Activated naive CD4-positive, alpha-beta T cell treated with anti-CD3 and anti-CD28 coated beads, Interleukin-2, amount 10 ng/mL, durations not matched to agents 7 days and 5 days (primary cell): ENCODE measurements around the gene QRICH1.

Experiments used
- CTCF ChIA-PET: fragments of 350-600 bp; sonication (Branson Sonifier 250); formaldehyde crosslinking; loops from one replicate; lab custom pipeline; 2021; ENCODE audit warnings: antibody characterized with exemption; lab: Charles Lee
- DNase-seq: peaks from one replicate; pipeline ENCODE4 v3.0.0-alpha.2; 2020
- H3K27ac Mint-ChIP-seq: one replicate; pipeline ENCODE4 v1.8.0; 2021; ENCODE audit warnings: mild to moderate bottlenecking, moderate library complexity, mixed read lengths
- H3K27me3 Mint-ChIP-seq: one replicate; pipeline ENCODE4 v1.8.0; 2021; ENCODE audit warnings: mild to moderate bottlenecking, mixed read lengths
- H3K36me3 Mint-ChIP-seq: one replicate; pipeline ENCODE4 v1.8.0; 2021; ENCODE audit warnings: mixed read lengths
- H3K4me1 Mint-ChIP-seq: one replicate; pipeline ENCODE4 v1.8.0; 2021; ENCODE audit warnings: mixed read lengths
- H3K4me3 Mint-ChIP-seq: one replicate; pipeline ENCODE4 v1.8.0; 2021; ENCODE audit warnings: mild to moderate bottlenecking, moderate library complexity, mixed read lengths
- H3K9me3 Mint-ChIP-seq: one replicate; pipeline ENCODE4 v1.8.0; 2021; ENCODE audit warnings: mixed read lengths

The QRICH1 gene

DNA sequence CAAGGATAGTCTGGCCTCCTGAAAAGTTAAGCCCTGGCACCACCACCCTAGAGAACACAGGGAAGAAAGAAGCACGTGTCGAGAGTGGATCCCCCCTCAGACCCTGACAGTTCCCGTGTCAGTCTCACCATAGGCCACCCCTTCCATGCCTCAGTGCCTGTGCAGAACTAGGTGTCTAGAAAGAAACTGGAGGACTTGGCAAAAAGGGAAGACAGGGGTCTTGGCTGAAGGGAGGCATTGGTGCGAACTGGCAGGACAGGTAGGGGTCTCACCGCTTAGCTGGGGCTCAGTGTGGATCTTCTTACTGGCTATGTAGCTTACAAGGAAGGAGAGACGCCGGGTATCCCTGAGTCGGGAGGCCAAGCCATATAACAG lies 10.2 kb upstream of the QRICH1 start:
- H3K4me3 Mint-ChIP-seq: peak overlapping the region; percentile 92
- peaks cover 35% of the 10 kb centered on the region for H3K4me1 Mint-ChIP-seq
- peaks cover 45% of the 10 kb centered on the region for H3K36me3 Mint-ChIP-seq
- no peaks in the 10 kb centered on the region for H3K9me3 Mint-ChIP-seq
- no peak for DNase-seq
- no peaks in the 10 kb centered on the region for H3K27me3 Mint-ChIP-seq
- peak overlapping the region; percentile 95 for H3K27ac Mint-ChIP-seq
- CTCF ChIA-PET: interaction anchor here (3.1 kb wide), 1 partner anchor 10 kb away, joined by 17 read pairs; the partner anchor contains the start of gene QRICH1

DNA sequence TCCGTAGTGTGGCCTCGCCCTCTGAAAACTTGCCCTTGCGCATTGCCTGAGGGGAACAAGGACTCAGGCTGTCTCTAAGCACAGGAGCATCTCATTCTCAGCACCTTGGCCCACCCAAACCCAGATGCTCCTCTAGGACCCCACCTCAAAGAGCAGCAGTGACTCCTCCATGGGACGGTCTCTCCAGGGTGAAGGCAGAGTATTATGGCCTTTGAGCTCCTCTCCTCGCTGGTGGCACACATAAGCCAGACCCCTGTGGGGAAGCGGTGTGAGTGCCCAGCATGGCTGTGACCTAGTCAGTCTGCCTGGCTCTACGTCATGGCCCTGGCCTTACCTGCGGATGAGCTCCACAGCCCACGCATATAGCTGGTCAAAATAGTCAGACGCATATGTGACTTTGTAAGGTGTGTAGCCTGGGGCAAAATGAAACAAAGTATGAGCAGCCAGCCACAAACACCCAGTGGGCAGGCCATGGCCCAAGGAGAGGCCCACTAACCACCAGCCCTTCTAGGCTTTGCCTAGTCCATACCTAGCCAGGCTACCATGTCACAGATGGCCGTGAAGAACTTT lies 6.3 kb upstream of the QRICH1 start:
- peaks cover 55% of the 10 kb centered on the region for H3K36me3 Mint-ChIP-seq
- H3K27ac Mint-ChIP-seq: no peak overlapping the region
- H3K4me3 Mint-ChIP-seq: no peak overlapping the region
- CTCF ChIA-PET: no interaction called here
- no peaks in the 10 kb centered on the region for H3K9me3 Mint-ChIP-seq
- H3K27me3 Mint-ChIP-seq: no peaks in the 10 kb centered on the region
- DNase-seq: no peak
- H3K4me1 Mint-ChIP-seq: peaks cover 29% of the 10 kb centered on the region

DNA sequence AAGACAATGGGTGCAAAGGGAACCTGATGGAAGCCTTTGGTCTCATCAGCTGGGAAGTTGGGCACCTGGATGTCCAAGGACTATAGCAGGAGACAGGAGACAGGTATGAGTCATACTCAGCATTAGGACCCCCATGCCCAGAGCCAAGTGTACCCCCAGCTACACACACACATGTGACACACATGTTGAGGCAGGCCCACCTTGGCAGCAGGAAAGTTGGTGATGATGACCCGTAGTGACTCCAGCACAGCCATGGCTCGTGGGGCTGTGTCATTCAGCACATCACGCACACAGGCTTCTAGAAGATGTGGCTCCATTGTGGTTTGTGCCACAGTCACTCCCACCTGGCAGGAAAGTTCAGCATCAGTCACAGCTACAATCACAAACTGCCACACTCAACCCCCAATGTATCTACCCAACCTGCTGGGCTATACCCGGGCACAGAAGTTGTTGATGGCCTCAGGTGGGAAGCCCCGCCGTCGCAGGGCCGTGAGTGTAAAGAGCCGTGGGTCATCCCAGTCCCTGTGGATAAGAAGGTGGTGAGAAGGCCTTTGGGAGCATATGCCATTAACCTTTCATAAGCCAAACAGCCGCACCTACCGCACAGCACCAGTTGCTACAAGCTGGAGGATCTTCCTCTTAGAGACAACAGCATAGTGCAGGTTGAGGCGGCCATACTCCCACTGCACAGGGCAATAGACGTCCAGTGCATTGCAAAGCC lies 5.2 kb upstream of the QRICH1 start:
- no peak overlapping the region for H3K4me3 Mint-ChIP-seq
- peaks cover 27% of the 10 kb centered on the region for H3K4me1 Mint-ChIP-seq
- peaks cover 49% of the 10 kb centered on the region for H3K36me3 Mint-ChIP-seq
- H3K27me3 Mint-ChIP-seq: no peaks in the 10 kb centered on the region
- CTCF ChIA-PET: no interaction called here
- no peak overlapping the region for H3K27ac Mint-ChIP-seq
- no peak for DNase-seq
- no peaks in the 10 kb centered on the region for H3K9me3 Mint-ChIP-seq

DNA sequence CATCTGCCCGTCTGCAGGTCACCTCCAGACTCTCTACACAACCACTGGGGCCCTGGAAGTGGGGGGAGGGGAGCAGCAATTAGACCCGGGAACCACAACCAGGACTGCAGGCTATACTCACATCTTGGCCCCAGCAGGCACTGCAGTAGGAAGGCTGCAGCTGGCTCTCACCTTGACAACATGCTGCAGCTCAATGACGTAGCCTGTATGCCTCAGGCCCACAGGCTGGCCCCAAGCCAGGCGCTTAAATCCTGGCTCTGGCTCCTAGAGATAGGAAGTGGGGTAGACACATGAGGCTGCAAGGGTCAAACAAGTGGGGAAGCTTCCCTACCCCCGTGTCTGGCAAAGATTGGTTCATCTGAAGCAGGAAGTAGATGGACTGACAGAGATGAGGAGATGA lies 4.6 kb upstream of the QRICH1 start:
- H3K36me3 Mint-ChIP-seq: peaks cover 45% of the 10 kb centered on the region

DNA sequence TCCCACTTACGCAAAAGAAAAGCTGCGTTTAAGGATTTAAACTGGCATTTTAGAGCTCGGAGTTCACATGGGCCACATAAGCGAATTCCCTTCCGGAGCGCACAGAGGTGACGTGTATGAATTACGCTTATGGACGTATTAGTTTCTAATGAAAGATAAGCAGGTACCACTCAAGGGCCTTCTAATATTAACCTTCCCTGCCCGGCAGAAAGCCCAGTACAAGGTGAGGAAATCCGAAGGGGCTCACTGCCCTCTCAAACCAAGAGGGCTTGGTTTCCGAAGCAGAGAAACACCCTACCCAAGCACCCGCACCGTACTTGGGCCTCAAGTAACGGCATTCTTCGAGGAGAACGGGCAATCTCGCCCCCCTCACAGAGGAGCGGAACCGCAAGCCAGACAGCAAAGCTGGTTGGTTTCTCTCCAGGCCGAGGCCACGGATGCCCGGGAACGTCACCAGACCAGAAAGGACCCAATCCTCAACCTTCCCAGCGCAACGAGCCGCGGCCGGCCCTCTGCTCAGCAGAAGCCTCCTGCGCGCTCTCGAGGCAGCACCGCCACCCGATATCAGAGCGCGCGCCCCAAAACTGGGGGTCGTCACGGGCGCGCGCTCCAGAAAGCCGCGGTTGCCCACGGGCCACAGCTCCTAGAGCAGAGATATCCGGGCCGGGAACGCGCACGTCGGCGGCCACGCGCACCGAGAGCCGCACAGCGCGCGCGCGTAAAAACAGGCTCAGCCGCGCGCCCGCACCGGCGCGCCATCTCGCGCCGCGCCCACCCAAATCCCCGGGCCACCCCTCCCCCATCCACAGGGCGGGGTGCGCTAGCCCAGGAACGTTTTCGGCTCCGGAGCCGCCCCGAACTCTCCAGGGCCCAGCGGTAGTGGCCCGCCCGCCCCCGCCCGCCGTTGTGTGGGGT lies 676 bp downstream of the QRICH1 start:
- no peaks in the 10 kb centered on the region for H3K9me3 Mint-ChIP-seq
- H3K4me3 Mint-ChIP-seq: peak overlapping the region; percentile 88
- H3K4me1 Mint-ChIP-seq: peaks cover 42% of the 10 kb centered on the region
- H3K36me3 Mint-ChIP-seq: peaks cover 23% of the 10 kb centered on the region
- CTCF ChIA-PET: interaction anchor here (0.7 to 3.8 kb wide), 13 partner anchors 10 to 378 kb away, joined by 3 to 26 read pairs (median 4); partner anchors contain the start of genes IMPDH2, QARS1, USP19 and WDR6
- peak; percentile 87 for DNase-seq
- H3K27me3 Mint-ChIP-seq: no peaks in the 10 kb centered on the region
- peak overlapping the region; percentile 97 for H3K27ac Mint-ChIP-seq

More for the DNA sequence above, 4.6 kb upstream of the QRICH1 start:
- no peak for DNase-seq
- CTCF ChIA-PET: interaction anchor here (0.6 kb wide), 1 partner anchor 19 kb away, joined by 4 read pairs; no protein-coding TSS in a partner anchor
- H3K27ac Mint-ChIP-seq: no peak overlapping the region
- H3K9me3 Mint-ChIP-seq: no peaks in the 10 kb centered on the region
- peaks cover 21% of the 10 kb centered on the region for H3K4me1 Mint-ChIP-seq
- no peak overlapping the region for H3K4me3 Mint-ChIP-seq
- H3K27me3 Mint-ChIP-seq: no peaks in the 10 kb centered on the region

DNA sequence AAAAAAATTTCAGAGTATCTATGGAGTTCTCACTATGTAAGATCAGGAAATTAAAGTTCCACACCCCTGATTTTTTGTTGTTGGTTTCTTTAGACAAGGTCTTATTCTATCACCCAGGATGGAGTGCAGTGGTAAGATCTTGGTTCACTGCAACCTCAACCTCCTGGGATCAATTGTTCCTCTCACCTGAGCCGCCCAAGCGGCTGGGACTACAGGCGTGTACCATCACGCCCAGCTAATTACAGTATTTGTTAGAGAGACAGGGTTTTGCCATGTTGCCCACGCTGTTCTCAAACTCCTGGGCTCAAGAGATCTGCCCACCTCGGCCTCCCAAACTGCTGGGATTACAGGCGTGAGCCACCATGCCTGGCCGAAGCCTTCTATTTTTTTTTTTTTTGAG lies 12.4 kb downstream of the QRICH1 start:
- H3K4me1 Mint-ChIP-seq: no peaks in the 10 kb centered on the region
- H3K27me3 Mint-ChIP-seq: no peaks in the 10 kb centered on the region
- H3K36me3 Mint-ChIP-seq: peaks cover 12% of the 10 kb centered on the region
- no peak for DNase-seq
- no peak overlapping the region for H3K27ac Mint-ChIP-seq
- H3K4me3 Mint-ChIP-seq: no peak overlapping the region
- H3K9me3 Mint-ChIP-seq: no peaks in the 10 kb centered on the region
- CTCF ChIA-PET: no interaction called here

DNA sequence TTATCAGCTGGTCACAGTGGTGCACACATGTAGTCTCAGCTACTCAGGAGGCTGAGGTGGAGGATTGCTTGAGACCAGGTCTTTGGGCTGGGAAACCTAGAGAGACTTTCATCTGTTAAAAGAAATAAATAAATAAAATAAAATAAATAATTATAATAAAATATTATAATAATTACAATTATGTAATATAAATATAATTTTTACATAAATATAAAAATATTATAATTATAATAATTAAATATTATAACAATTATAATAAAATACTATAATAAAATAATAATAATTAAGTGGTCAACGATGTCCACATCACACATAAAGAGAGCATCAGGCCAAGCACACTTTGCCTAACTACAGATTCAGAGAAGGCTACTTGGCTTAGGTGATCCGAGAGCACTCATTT lies 14.6 kb downstream of the QRICH1 start:
- Mint-ChIP-seq H3K4me3 (no peak overlapping the region), H3K36me3 (peaks cover 21% of the 10 kb centered on the region), H3K27me3 (no peaks in the 10 kb centered on the region), H3K4me1 (no peaks in the 10 kb centered on the region), H3K27ac (no peak overlapping the region), H3K9me3 (no peaks in the 10 kb centered on the region)
- DNase-seq: no peak
- CTCF ChIA-PET: interaction anchor here (0.7 kb wide), 1 partner anchor 19 kb away, joined by 4 read pairs; no protein-coding TSS in a partner anchor

DNA sequence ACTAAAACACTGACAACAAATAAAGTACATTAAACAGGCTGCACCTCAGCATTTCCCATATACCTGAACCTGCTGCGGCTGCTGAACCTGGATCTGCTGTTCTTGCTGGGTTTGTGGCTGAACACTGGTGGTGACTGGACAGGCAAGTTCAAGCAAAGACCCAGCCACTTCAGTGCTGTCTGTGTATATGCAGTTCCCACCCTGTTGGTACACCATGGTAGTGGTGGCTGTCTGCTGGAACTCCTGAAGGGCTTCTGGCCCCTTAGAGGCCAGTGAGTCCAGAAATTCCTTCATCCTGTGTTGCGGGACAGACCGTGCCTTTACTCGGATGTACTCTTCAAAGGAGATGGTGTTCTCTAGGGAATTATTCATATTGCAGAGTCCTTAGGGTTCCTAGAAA lies 17.2 kb downstream of the QRICH1 start:
- no peaks in the 10 kb centered on the region for H3K27me3 Mint-ChIP-seq
- no peaks in the 10 kb centered on the region for H3K9me3 Mint-ChIP-seq
- H3K4me3 Mint-ChIP-seq: no peak overlapping the region
- no peaks in the 10 kb centered on the region for H3K4me1 Mint-ChIP-seq
- CTCF ChIA-PET: interaction anchor here (0.7 kb wide), 1 partner anchor 13 kb away, joined by 4 read pairs; no protein-coding TSS in a partner anchor
- H3K27ac Mint-ChIP-seq: no peak overlapping the region
- DNase-seq: no peak
- peaks cover 36% of the 10 kb centered on the region for H3K36me3 Mint-ChIP-seq

DNA sequence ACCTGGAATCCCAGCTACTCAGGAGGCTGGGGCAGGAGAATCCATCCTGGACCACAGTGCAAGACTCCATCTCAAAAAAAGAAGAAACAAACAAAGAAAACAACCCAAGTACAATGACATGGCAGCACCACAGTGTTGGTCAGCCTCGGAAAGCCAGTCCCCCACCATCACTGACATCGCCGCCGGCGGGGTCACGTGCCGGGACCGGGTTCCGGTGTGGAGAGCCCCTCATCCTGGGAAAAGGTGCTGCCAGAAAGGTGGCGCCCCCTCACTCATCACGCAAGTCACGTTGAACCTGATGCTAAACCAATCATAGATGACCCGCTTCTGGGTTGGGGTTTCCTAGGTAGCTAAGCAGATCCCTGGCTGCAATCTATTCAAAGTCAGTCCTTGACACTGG lies 17.8 kb downstream of the QRICH1 start:
- no peak overlapping the region for H3K27ac Mint-ChIP-seq
- no peaks in the 10 kb centered on the region for H3K9me3 Mint-ChIP-seq
- H3K4me1 Mint-ChIP-seq: no peaks in the 10 kb centered on the region
- peaks cover 40% of the 10 kb centered on the region for H3K36me3 Mint-ChIP-seq
- no peak for DNase-seq
- H3K27me3 Mint-ChIP-seq: no peaks in the 10 kb centered on the region
- H3K4me3 Mint-ChIP-seq: no peak overlapping the region
- CTCF ChIA-PET: interaction anchor here (0.7 kb wide), 1 partner anchor 12 kb away, joined by 4 read pairs; no protein-coding TSS in a partner anchor

DNA sequence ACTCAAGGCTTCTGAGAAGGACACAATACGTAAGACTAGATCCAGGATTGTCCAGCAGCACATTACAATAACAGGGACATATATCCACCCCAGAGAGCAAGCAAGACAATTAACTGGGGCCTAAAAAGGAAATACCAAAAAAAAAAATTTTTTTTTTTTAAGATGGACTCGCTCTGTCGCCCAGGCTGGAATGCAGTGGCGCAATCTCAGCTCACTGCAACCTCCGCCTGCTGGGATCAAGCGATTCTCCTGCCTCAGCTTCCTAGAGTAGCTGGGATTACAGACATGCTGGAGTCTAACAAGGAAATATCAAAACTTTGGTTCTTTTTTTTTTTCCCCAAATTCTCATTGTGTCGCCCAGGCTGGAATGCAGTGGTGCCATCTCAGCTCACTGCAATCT lies 35.9 kb downstream of the QRICH1 start:
- H3K27me3 Mint-ChIP-seq: no peaks in the 10 kb centered on the region
- no peak overlapping the region for H3K27ac Mint-ChIP-seq

DNA sequence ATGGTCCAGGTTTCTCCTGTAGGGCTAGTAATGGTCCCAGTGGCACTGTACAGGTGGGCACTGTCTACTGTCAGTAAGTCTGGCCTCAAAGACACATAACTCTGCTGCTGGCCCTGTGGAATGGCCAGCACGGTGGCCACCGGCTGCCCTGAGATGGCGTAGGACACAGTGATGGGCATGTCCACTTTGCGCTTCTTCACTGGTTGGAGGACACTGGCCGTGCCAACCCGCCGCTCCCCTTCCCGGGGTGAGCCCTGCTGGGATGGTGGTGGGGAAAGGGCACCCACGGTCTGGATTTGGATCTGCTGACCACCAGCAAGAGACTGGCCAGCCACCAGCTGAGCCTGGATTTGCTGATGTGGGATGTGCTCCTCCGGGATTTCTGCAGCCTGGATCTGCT lies 36.6 kb downstream of the QRICH1 start:
- no peaks in the 10 kb centered on the region for H3K27me3 Mint-ChIP-seq
- no peaks in the 10 kb centered on the region for H3K9me3 Mint-ChIP-seq
- no peak overlapping the region for H3K4me3 Mint-ChIP-seq
- H3K36me3 Mint-ChIP-seq: peaks cover 34% of the 10 kb centered on the region
- CTCF ChIA-PET: no interaction called here
- DNase-seq: no peak
- no peak overlapping the region for H3K27ac Mint-ChIP-seq
- no peaks in the 10 kb centered on the region for H3K4me1 Mint-ChIP-seq

More for the DNA sequence above, 35.9 kb downstream of the QRICH1 start:
- Mint-ChIP-seq H3K36me3 (peaks cover 30% of the 10 kb centered on the region), H3K4me1 (no peaks in the 10 kb centered on the region), H3K9me3 (no peaks in the 10 kb centered on the region), H3K4me3 (no peak overlapping the region)
- DNase-seq: no peak
- CTCF ChIA-PET: no interaction called here

DNA sequence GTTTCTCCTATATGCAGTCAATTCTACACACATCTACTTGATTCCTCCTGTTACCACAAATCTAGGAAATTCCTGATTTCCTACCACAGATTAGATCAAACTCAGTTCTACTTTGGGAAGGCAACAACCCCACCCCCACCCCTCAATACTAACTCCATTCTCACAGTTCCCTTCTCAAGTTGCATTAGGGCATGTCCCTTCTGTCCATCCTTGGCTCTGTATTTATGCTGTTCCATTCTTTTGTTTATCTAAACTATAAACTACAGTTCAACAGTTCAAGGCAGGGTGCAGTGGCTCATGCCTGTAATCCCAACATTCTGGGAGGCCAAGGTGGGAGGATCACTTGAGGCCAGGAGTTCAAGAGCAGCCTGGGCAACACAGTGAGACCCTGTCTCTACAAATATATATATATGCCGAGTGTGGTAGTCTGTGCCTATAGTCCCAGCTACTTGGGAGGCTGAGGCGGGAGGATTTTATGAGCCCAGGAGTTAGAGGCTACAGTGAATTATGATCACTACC lies 39.5 kb downstream of the QRICH1 start:
- no peak overlapping the region for H3K27ac Mint-ChIP-seq
- peaks cover 47% of the 10 kb centered on the region for H3K36me3 Mint-ChIP-seq
- CTCF ChIA-PET: no interaction called here
- H3K27me3 Mint-ChIP-seq: no peaks in the 10 kb centered on the region
- DNase-seq: no peak
- H3K9me3 Mint-ChIP-seq: no peaks in the 10 kb centered on the region
- H3K4me3 Mint-ChIP-seq: no peak overlapping the region
- no peaks in the 10 kb centered on the region for H3K4me1 Mint-ChIP-seq

DNA sequence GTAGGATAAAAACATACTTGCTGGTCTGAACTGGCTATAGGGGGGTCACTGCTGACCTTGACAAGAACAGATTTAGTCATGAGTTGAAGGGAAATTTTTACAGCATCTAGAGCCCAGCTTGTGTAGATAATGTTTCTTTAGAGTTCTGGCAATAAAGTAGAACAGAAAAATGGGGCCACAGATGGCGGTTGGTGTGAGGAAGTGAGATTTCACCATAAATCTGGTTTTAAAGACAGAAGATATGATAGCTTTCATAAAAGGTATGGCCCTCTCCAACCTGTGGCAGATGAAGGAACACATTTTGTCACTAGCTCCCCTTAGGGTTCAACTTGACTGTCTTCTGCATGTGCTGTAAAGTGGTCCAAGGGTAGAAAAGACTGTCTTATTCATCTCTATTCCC lies 40.3 kb downstream of the QRICH1 start:
- H3K36me3 Mint-ChIP-seq: peaks cover 49% of the 10 kb centered on the region
- H3K9me3 Mint-ChIP-seq: no peaks in the 10 kb centered on the region
- H3K27me3 Mint-ChIP-seq: no peaks in the 10 kb centered on the region
- H3K27ac Mint-ChIP-seq: no peak overlapping the region
- no peak overlapping the region for H3K4me3 Mint-ChIP-seq
- no peak for DNase-seq
- H3K4me1 Mint-ChIP-seq: no peaks in the 10 kb centered on the region
- CTCF ChIA-PET: no interaction called here

DNA sequence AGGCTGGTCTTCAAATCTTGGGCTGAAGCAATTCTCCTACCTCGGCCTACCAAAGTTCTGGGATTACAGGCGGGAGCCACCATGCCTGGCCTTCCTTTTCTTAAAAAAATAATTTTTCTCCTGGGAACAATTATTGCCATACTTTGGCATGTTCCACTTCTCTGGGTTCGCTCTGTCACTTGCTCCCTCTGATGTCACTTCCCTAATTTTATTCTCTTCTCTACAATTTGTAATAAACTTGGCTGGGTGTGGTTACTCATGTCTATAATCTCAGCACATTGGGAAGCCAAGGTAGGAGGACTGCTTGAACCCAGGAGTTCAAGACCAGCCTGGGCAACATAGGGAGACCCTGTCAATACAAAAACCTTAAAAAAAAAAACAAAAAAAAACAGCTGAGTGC lies 58.6 kb downstream of the QRICH1 start:
- no peak for DNase-seq
- Mint-ChIP-seq H3K9me3 (no peaks in the 10 kb centered on the region), H3K27ac (no peak overlapping the region), H3K27me3 (no peaks in the 10 kb centered on the region), H3K4me3 (no peak overlapping the region), H3K4me1 (peaks cover 1% of the 10 kb centered on the region), H3K36me3 (peaks cover 45% of the 10 kb centered on the region)
- CTCF ChIA-PET: no interaction called here
